ENCODE data around the gene RIMS4.

RIMS4 gene

DNA sequence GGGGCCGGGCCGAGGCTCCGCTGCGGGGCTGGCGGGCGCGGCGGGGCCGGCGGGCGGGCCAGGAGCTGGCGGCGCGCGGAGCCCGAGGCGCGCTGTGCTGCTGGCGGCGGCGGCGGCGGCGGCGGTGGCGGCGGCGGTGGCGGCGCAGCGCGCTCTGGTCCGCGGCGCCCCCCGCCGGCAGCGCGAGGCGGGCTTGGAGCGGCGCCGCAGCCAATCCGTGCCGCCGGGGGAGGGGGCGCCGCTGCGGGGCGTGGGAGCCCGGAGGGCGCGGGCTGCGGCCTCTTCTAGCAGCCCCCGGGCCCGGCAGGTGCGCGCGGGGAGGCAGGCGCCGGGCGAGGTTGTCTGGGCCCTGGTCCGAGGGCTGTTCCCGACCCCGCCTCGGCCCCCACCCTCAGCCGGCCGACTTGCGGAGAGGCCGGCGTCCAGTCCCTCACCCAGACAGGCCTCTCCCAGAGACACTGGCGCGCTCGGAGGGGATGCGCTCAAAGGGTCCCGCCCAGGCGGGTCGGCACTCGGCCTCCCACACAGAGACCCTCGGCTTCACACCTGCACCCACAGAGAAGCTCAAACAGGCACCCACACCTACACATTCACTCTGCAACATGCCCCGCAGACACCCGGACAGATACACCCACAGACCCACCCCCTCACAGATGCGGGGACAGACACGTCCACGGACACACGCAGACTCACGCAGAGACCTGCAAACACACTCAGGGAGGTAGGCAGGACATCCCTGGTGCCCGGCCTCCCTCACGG is at the start of gene RIMS4:
TSS of gene RIMS4 (minus strand) at position 156 of the 759 bp plus-strand sequence. CDS start 275 bp downstream, outside the sequence.
- DNase-seq (ENCODE audit: low read depth) = no peak

- DNase-seq (ENCODE audit: low read depth) = no peak
Observed at GRCh38 chr20:44858606-44859360, 48.4 kb upstream of the RIMS4 start.

GRCh38 chr20:44856856-44857448 is 46.6 kb upstream of the RIMS4 start:
- DNase-seq (ENCODE audit: low read depth) = no peak

DNA sequence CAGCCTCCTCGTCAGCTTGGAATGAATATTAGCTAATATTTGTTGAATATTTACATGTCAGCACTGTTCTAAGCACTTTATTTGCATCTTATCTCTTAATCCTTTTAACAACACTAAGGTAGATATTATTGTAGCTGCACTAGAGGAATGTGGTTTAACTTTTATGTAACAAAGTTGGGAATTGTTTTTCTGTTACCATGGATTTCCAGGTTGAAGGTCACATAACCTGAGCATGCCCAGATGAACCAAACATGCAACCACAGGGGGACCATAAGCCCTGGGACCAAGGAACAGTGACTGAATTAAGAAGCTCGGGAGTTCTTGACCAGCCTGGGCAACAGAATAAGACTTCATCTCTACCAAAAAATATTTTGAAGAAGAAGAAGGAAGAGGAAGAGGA is 46.1 kb upstream of the RIMS4 start:
- no peak for DNase-seq (ENCODE audit: low read depth)

DNA sequence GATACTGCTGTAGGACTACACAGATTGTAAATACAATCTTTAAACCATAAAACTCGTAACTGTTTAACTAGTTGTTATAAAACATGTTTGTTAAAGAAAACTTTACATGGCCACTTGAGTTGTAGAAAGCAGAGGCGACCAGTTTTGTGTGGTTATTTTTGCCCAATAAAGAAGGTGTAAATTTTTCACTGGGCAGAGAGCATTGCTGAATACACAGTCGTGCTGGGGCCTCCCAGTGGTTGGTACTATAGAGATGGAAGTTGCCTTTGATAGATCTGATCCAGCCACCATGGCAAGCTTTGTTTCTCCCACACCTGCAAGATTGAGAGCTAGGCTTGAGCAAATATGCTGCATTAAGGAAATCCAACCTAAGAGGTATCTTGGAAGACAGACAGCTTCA is 41.2 kb upstream of the RIMS4 start:
- no peak for DNase-seq (ENCODE audit: low read depth)

GRCh38 chr20:44850837-44851236 is 40.5 kb upstream of the RIMS4 start:
- no peak for DNase-seq (ENCODE audit: low read depth)

- DNase-seq (ENCODE audit: low read depth) = no peak
Observed at GRCh38 chr20:44850272-44850671, 39.9 kb upstream of the RIMS4 start.

DNA sequence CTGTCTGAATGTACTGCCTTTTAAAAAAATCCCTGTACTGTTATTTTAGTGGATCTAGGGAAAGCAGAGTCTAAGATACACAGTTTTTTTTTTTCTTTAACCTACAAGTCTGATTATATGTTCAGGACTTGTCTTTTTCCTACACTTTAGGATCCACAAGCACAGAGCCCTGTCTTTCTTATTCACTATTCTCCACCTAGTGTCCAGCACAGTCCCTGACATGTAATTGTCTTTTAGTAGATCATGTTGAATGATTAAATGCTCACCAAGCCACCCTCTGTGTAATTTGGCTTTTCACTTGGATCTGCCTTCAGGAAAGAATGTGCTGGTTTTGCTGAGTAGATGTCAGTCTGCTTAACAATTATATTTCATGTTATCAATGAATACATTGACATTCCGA is 39.4 kb upstream of the RIMS4 start:
- no peak for DNase-seq (ENCODE audit: low read depth)

GRCh38 chr20:44848254-44849015 is 38.1 kb upstream of the RIMS4 start:
- no peak for DNase-seq (ENCODE audit: low read depth)

- DNase-seq (ENCODE audit: low read depth) = no peak
Observed at GRCh38 chr20:44843876-44844275, 33.5 kb upstream of the RIMS4 start.

DNA sequence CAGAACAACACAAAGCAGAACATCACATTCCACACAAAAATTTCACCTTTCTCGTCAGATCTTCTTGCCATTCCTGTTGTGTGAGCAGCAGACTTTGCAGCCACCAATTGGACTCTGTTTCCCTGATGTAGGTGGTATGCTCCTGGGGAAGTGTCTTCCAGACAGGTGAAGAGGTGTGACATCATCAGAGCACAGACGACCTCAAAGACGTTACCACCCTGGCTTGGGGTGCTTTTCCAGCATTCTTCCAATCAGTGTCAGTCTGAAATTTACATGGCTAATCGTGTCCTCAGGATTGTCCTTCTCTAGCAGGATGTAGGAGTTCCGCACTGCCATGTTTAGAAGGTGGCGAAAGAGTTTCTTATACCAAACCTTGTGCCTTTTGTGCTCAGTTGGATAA is 31.6 kb upstream of the RIMS4 start:
- DNase-seq (ENCODE audit: low read depth) = no peak

- no peak for DNase-seq (ENCODE audit: low read depth)
Observed at GRCh38 chr20:44840826-44841225, 30.5 kb upstream of the RIMS4 start.

GRCh38 chr20:44839481-44839880 is 29.1 kb upstream of the RIMS4 start:
- no peak for DNase-seq (ENCODE audit: low read depth)

GRCh38 chr20:44838521-44838920 is 28.2 kb upstream of the RIMS4 start:
- DNase-seq (ENCODE audit: low read depth) = no peak

GRCh38 chr20:44837946-44838345 is 27.6 kb upstream of the RIMS4 start:
- no peak for DNase-seq (ENCODE audit: low read depth)

DNA sequence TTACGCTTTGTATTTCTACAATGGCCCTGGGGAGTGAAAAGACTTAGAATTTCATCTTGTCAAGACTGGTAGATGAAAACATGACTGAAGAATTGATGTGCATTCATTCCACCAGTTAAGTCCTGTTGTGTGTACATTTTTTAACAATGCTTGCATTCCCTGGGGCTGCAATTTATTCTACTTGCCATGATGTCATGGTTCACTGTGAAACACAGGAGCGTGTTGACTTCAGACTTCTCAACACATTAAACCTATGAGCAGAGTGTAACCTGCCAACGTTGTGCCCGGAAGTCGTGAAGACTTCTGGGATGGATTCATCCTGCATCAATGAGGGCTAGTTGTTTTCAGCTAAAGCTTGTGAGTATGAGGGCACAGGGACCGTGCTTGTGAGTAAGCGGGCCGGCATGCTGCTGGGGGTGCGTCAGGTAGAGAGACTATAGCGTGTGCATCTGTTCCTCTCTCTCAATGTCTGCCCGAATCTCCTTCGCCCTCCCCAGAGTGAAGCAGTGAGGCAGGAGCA is 26.3 kb upstream of the RIMS4 start:
- no peak for DNase-seq (ENCODE audit: low read depth)

DNA sequence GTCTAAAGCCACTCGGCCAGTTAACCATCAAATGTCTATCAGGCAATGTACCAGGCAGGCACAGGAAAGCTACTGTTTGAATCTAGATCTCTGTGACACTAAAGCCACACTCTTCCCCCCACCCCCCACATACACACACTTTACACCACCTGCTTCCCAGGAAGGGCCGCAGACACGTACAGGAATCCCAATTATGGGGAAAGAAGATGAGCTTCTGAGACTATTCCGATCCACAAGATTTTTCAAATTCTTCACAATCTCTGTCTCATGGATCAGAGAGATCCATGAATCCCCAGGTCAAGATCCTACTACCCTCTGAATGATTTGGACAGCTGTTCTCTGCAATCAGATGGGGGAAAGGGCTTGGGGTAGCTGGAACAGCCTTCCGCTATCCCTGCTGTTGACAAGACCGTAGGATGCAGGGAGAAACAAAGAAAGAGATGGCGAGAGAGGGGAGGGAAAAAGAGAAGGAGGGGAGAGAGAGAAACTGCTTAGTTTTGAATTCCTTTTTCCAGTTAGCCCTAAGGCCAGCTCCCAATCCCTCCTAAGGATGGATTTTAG is 25.4 kb upstream of the RIMS4 start:
- DNase-seq (ENCODE audit: low read depth) = no peak

DNA sequence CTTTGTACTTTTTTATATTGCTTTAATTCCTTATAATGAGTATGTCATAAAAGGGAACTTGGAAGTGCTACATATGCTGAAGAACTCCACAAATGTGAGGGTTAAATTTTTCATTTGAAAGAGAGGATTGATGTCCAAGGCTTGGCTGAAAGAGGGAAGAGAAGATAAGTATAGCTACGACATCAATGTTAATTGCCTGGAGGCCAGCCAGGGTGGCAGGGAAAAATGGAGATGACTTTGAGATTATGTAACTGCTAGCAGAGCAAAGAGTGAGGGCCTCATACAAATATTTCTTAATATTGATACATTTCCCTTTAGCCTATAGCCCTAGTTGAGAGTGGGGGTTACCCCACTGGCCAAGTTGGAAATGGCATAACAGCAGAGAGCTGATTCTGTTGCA is 24.8 kb upstream of the RIMS4 start:
- DNase-seq (ENCODE audit: low read depth) = no peak

- no peak for DNase-seq (ENCODE audit: low read depth)
Observed at GRCh38 chr20:44834693-44835092, 24.3 kb upstream of the RIMS4 start.

DNA sequence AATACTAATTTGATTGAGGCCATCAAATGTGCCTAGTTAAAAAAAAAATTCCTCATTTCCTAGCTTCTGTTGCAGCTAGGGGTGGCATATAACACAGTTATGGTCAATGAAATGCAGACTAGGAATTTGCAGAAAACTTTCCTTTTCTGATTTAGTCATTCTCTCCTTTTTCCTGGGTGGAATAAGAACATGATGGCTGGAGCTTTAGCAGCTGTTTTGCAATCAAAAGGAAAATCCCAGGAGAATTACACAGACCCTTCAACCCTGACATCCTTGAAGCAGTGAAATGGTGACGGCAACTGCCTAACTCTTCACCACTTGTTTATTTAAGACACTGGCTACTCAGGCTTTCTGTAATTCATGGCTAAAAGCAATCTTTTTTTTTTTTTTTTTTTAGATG is 23.1 kb upstream of the RIMS4 start:
- no peak for DNase-seq (ENCODE audit: low read depth)

- no peak for DNase-seq (ENCODE audit: low read depth)
Observed at GRCh38 chr20:44832724-44833123, 22.4 kb upstream of the RIMS4 start.

- DNase-seq (ENCODE audit: low read depth) = no peak
Observed at GRCh38 chr20:44830995-44831394, 20.6 kb upstream of the RIMS4 start.

All from activated T-cell treated with anti-CD3 and anti-CD28 coated beads for 24 hours (primary cell).